Thoracic aorta (tissue), 2 donors: Measurements from ENCODE around the gene ZNF524. TPM values are rescaled to one million over a fixed set of nuclear protein-coding genes. Genes with fewer than 3 reads are reported as not detected.
A peak's percentile ranks its signal among the peaks of the same experiment; 100 is the strongest.
"Not testable (repeated sequence)": the region's sequence is repeated elsewhere in the genome, so short reads cannot be mapped to it uniquely, and the experiment has no call there.

ENCODE experiments used
- ATAC-seq: fragments of 150-250 bp; one replicate; pipeline ENCODE4 v1.8.0; 2017; ENCODE audit warnings: low read depth; ENCODE audit not compliant: insufficient number of reproducible peaks, low FRiP score
- DNase-seq: peaks from one replicate; pipeline ENCODE4 v3.0.0-alpha.2; 2020; ENCODE audit warnings: low spot score
- H3K27ac ChIP-seq, 2 donors: fragments of 200-600 bp; sonication (generic); 1 replicate in 1 of 2; 2 replicates in 1 of 2; pipeline ENCODE4 v1.5.1; 2016; ENCODE audit warnings: mild to moderate bottlenecking in 2 of 2, moderate library complexity in 2 of 2
- H3K27me3 ChIP-seq: fragments of 200-600 bp; sonication (generic); replicated peaks from 2 replicates; pipeline ENCODE4 v1.6.0; 2016; ENCODE audit warnings: mild to moderate bottlenecking; ENCODE audit not compliant: insufficient read depth
- H3K36me3 ChIP-seq: fragments of 200-600 bp; sonication (generic); one replicate; pipeline ENCODE4 v1.5.1; 2016
- H3K4me1 ChIP-seq, 2 donors: fragments of 200-600 bp; sonication (generic); 1 replicate in 1 of 2; 2 replicates in 1 of 2; pipeline versions ENCODE4 v1.5.1 to v1.6.0; 2016; ENCODE audit warnings: low read depth in 2 of 2, mild to moderate bottlenecking in 1 of 2; ENCODE audit not compliant: control insufficient read depth in 1 of 2
- H3K4me3 ChIP-seq: fragments of 200-600 bp; sonication (generic); 2 replicates; pipeline ENCODE4 v1.5.1; 2016; ENCODE audit warnings: mild to moderate bottlenecking
- H3K9me3 ChIP-seq: fragments of 200-600 bp; sonication (generic); 2 replicates; pipeline ENCODE4 v1.5.1; 2016
- total RNA-seq, 2 donors: library from RNA; depleted of rRNA; stranded (reverse); fragments of >200 nt; gene quantifications; one replicate each; pipeline versions ENCODE4 v1.1.0 to v1.2.3, GENCODE V29; 2016
- TF ChIP-seq, protein P1 (sequence below): fragments of 200-600 bp; sonication (generic); IDR thresholded peaks from one replicate; pipeline ENCODE4 v1.5.1; 2019; ENCODE audit warnings: antibody characterized with exemption

ZNF524 gene
- total RNA-seq, 2 donors from 2014 or later: 21.7 to 26.4 TPM

DNA sequence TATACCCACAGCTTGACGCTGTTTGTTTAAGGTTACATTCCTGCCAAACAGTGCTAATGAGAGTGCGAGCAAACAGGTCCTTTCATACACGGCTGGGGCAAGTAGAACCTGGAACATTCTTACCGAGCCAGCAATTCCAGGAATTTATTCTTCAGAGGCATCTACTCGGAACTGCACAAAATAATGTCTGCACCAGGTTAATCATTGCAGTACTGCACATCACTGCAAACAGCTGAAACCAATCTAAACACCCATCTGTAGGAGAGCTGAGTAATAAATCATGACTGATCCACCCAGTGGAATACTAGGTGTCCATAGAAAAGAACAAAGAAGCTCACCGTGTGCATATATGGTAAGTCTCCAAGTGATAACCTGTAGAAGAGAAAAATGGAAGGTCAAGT, 18.3 kb upstream of the ZNF524 start:
- H3K4me3 ChIP-seq: no peak overlapping the region
- DNase-seq: no peak
- no peaks in the 10 kb centered on the region for H3K27me3 ChIP-seq
- no peak overlapping the region for H3K27ac ChIP-seq
- H3K9me3 ChIP-seq: no peaks in the 10 kb centered on the region
- peaks cover 11 to 29% of the 10 kb centered on the region in 2 donors for H3K4me1 ChIP-seq
- peaks cover 18% of the 10 kb centered on the region for H3K36me3 ChIP-seq
- TF ChIP-seq, protein P1, sequence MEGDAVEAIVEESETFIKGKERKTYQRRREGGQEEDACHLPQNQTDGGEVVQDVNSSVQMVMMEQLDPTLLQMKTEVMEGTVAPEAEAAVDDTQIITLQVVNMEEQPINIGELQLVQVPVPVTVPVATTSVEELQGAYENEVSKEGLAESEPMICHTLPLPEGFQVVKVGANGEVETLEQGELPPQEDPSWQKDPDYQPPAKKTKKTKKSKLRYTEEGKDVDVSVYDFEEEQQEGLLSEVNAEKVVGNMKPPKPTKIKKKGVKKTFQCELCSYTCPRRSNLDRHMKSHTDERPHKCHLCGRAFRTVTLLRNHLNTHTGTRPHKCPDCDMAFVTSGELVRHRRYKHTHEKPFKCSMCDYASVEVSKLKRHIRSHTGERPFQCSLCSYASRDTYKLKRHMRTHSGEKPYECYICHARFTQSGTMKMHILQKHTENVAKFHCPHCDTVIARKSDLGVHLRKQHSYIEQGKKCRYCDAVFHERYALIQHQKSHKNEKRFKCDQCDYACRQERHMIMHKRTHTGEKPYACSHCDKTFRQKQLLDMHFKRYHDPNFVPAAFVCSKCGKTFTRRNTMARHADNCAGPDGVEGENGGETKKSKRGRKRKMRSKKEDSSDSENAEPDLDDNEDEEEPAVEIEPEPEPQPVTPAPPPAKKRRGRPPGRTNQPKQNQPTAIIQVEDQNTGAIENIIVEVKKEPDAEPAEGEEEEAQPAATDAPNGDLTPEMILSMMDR: no peak
- no peak for ATAC-seq

GRCh38 chr19:55582284-55582683, 17.8 kb upstream of the ZNF524 start:
- not testable (repeated sequence) for DNase-seq, ATAC-seq, H3K27me3 ChIP-seq, H3K4me3 ChIP-seq, H3K27ac ChIP-seq, H3K9me3 ChIP-seq
- Histone ChIP-seq H3K4me1 (peaks cover 12 to 34% of the 10 kb centered on the region in 2 donors), H3K36me3 (peaks cover 17% of the 10 kb centered on the region)

DNA sequence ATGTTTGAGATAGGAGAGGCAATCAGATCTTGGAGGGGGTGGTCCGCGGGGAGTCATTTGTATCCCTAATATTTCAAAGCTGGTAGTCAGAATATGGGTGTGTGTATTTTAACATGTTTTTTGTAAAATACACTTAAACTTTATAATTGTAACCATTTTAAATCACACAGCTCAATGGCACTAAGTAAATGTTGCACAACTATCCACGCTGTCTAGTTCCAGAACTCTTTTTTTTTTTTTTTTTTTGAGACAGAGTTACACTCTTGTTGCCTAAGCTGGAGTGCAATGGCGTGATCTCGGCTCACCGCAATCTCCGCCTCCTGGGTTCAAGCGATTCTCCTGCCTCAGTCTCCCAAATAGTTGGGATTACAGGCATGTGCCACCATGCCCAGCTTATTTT, 16.2 kb upstream of the ZNF524 start:
- H3K4me1 ChIP-seq: peaks cover 12 to 35% of the 10 kb centered on the region in 2 donors
- ATAC-seq: not testable (repeated sequence)

DNA sequence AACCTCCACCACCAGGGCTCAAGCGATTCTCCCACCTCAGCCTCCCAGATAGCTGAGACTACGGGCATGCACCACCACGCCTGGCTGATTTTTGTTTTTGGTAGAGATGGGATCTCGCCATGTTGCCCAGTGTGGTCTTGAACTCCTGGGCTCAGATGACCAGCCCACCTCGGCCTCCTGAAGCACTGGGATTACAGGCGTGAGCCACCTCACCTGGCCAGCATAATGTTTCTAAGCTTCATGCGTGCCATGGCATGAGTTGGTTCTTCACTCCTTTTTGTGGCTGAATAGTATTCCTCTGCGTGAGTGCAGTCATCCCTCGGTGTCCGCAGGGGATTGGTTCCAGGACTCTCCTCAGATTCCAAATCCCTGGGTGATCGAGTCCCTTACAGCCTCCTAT, 15.2 kb upstream of the ZNF524 start:
- Histone ChIP-seq H3K27me3 (no peaks in the 10 kb centered on the region), H3K4me3 (no peak overlapping the region), H3K9me3 (no peaks in the 10 kb centered on the region), H3K4me1 (peaks cover 12 to 29% of the 10 kb centered on the region in 2 donors), H3K27ac (no peak overlapping the region), H3K36me3 (no peaks in the 10 kb centered on the region)
- TF ChIP-seq, protein P1: no peak
- ATAC-seq: no peak
- no peak for DNase-seq

More for the DNA sequence above, 16.2 kb upstream of the ZNF524 start:
- H3K36me3 ChIP-seq, H3K27ac ChIP-seq, H3K9me3 ChIP-seq, H3K27me3 ChIP-seq, DNase-seq, H3K4me3 ChIP-seq: not testable (repeated sequence)

DNA sequence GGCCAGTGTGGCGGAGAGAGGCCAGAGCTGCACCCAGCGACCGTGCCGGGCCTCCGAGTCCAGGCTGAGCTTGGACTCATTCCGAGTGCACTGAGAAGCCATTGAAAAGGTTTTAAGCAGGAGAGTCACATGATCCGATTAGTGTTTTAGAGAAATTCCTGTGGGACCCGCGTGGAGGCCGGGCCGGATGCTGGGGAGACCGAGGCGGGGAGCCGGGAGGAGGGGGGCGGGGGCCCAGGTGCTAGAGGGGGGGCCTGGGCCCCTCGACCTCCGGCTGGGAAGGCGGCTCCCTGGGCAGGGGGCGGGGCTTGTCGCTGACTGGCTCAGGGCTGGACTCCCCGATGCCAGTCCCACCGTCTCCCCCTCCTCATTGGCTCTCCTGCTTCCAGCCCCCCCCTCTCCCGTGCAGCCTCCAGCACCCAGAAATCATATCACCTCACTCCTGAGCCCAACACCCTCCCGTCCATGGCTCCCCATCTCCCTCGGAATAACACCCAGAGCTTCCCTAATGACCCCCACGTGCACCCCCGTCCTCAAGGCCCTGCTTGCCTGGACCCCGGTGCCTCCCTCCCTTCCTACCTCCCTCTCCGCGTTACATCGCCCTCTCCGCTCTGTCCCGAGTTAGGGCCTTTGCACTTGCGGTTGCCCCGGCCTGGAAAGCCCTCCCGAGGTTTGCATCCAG, 14.3 kb upstream of the ZNF524 start:
- no peak for DNase-seq
- H3K4me3 ChIP-seq: peak overlapping the region; percentile 75

GRCh38 chr19:55586976-55587668, 13.0 kb upstream of the ZNF524 start:
- no peak overlapping the region for H3K27ac ChIP-seq
- H3K4me3 ChIP-seq: peak overlapping the region; percentile 75
- TF ChIP-seq, protein P1: no peak
- no peaks in the 10 kb centered on the region for H3K36me3 ChIP-seq
- DNase-seq (peak; percentile 68), ATAC-seq (peak; percentile 53)
- peaks cover 9 to 15% of the 10 kb centered on the region in 2 donors for H3K4me1 ChIP-seq
- H3K27me3 ChIP-seq: no peaks in the 10 kb centered on the region
- H3K9me3 ChIP-seq: no peaks in the 10 kb centered on the region

More for the DNA sequence above, 14.3 kb upstream of the ZNF524 start:
- H3K4me1 ChIP-seq: peaks cover 12 to 26% of the 10 kb centered on the region in 2 donors
- peak; percentile 29 for ATAC-seq
- no peaks in the 10 kb centered on the region for H3K9me3 ChIP-seq
- H3K36me3 ChIP-seq: no peaks in the 10 kb centered on the region
- peak overlapping the region; percentile 43 to 64 for H3K27ac ChIP-seq
- no peaks in the 10 kb centered on the region for H3K27me3 ChIP-seq
- TF ChIP-seq, protein P1: no peak
